Activated naive CD4-positive, alpha-beta T cell (primary cell): ENCODE measurements around the gene HERPUD1.
"Not testable (repeated sequence)": the region's sequence is repeated elsewhere in the genome, so short reads cannot be mapped to it uniquely, and the experiment has no call there.

Experiments used
- DNase-seq, 4 experiments: peaks; one replicate each; lab custom pipeline; 2025; lab: John Stamatoyannopoulos, UW

The HERPUD1 gene

GRCh38 chr16:56961851-56962281 lies 29.9 kb downstream of the HERPUD1 start, which contains the start of gene CETP:
Gene CETP (plus strand): TSS chr16:56961950. CDS start chr16:56961980, 30 bp downstream.
- DNase-seq = no peak

GRCh38 chr16:56964243-56965148 lies 32.6 kb downstream of the HERPUD1 start:
- DNase-seq = peak; percentile 95 to 97 (median 96)

GRCh38 chr16:56965149-56966092 lies 33.5 kb downstream of the HERPUD1 start:
- DNase-seq = no peak

GRCh38 chr16:56966093-56966475 lies 34.1 kb downstream of the HERPUD1 start:
- no peak for DNase-seq

GRCh38 chr16:56967733-56968132 lies 35.8 kb downstream of the HERPUD1 start:
- no peak for DNase-seq

GRCh38 chr16:56969769-56970168 lies 37.8 kb downstream of the HERPUD1 start:
- DNase-seq = no peak

GRCh38 chr16:56970934-56971767 lies 39.2 kb downstream of the HERPUD1 start:
- no peak for DNase-seq

- no peak for DNase-seq
These were observed 39.8 kb downstream of the HERPUD1 start for GRCh38 chr16:56971768-56972043.

GRCh38 chr16:56972403-56973293 lies 40.7 kb downstream of the HERPUD1 start:
- no peak for DNase-seq

- DNase-seq = no peak
These were observed 41.4 kb downstream of the HERPUD1 start for GRCh38 chr16:56973294-56973689.

GRCh38 chr16:56973899-56974298 lies 42.0 kb downstream of the HERPUD1 start:
- DNase-seq = not testable (repeated sequence)

GRCh38 chr16:56974549-56975300 lies 42.8 kb downstream of the HERPUD1 start:
- DNase-seq = no peak

- no peak for DNase-seq
These were observed 43.8 kb downstream of the HERPUD1 start for GRCh38 chr16:56975714-56976113.

- DNase-seq = no peak
These were observed 45.3 kb downstream of the HERPUD1 start for GRCh38 chr16:56977216-56977615.

GRCh38 chr16:56977823-56978430 lies 46.0 kb downstream of the HERPUD1 start:
- no peak for DNase-seq

- DNase-seq = no peak
These were observed 48.2 kb downstream of the HERPUD1 start for GRCh38 chr16:56980201-56980535.

GRCh38 chr16:56980792-56981724 lies 49.1 kb downstream of the HERPUD1 start:
- no peak for DNase-seq

GRCh38 chr16:56981729-56982271 lies 49.9 kb downstream of the HERPUD1 start:
- DNase-seq = no peak
